ENCODE measurements around the gene TUBA4B. TPM values are rescaled to one million over a fixed set of nuclear protein-coding genes. Genes with fewer than 3 reads are reported as not detected.

TUBA4B gene
- total and polyA plus RNA-seq, 2 of the 4 experiments (the other 2 are of a cell fraction), result not detected

DNA sequence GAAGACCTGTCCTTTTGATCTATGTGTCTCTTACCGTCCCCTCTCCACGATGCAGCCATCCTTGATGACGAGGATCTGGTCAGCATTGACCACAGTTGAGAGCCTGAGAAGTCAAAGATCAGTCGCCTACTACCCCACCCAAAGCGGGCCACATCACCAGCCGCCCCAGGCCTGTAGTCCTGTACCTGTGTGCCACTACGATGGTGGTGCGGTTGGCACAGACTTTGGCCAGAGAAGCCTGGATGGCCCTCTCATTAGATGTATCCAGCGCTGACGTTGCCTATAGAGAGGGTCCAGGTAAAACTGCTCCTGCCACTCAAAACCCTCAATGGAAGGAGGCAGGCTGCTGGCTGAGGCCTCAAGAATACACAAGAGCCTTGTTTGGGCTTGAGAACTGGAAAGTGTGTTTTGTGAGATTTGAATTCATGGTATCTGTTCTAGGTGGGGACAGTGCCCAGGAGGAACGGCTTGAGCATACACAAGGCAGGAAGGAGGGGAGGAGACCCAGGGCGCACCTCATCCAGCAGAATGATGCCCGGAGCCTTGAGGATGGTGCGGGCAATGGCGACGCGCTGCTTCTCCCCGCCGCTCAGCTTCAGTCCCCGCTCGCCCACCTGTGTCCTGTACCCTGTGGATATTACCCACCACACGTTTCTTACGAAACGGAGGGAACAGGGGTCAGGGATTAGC, 42.7 kb upstream of the TUBA4B start:
- Histone ChIP-seq H3K79me1 (ENCODE audit: low read depth in 1 of 2, low read length in 2 of 2) (peaks cover 5 to 29% of the 10 kb centered on the region in 2 experiments; a peak in 3 of 4 replicates), H2AFZ (replicated peaks; ENCODE audit: low read length, poor library complexity) (no peak overlapping the region), H2AK5ac (ENCODE audit: low read depth, low read length) (no peak overlapping the region), H2BK120ac (ENCODE audit: low read depth, low read length) (no peak overlapping the region), H4K91ac (ENCODE audit: insufficient read depth, low read depth, low read length) (no peak overlapping the region), H3K23ac (ENCODE audit: low read depth, low read length) (no peak overlapping the region), H3K14ac (replicated peaks; ENCODE audit: low read depth, low read length) (no peak overlapping the region), H3K4me2 (ENCODE audit: low read depth, low read length) (no peak overlapping the region), H3K27ac (ENCODE audit: insufficient read depth, low read length) (no peak overlapping the region), H3K9ac (ENCODE audit: low read depth, low read length) (no peak overlapping the region), H3K9me3 (ENCODE audit: control insufficient read depth, insufficient read depth, low read length) (no peaks in the 10 kb centered on the region), H2BK5ac (ENCODE audit: low read depth, low read length, poor library complexity, severe bottlenecking) (no peak overlapping the region), H3K9me1 (ENCODE audit: insufficient read depth, low read length) (peaks cover 8% of the 10 kb centered on the region; the same call in 1 of the 2 replicates), H3K4me1 (ENCODE audit: control insufficient read depth, insufficient read depth, low read length) (peaks cover 16% of the 10 kb centered on the region), H3K56ac (ENCODE audit: extremely low read depth, insufficient read depth, low read length) (no peak overlapping the region), H3K4me3 (ENCODE audit: insufficient read depth, low read depth, low read length) (no peak overlapping the region), H3K36me3 (ENCODE audit: control insufficient read depth, insufficient read depth, low read length) (peaks cover 54% of the 10 kb centered on the region), H4K8ac (ENCODE audit: low read depth in 2 of 2, low read length in 2 of 2) (no peak overlapping the region), H4K5ac (ENCODE audit: low read depth, low read length) (no peak overlapping the region), H2BK20ac (ENCODE audit: low read depth, low read length) (no peak overlapping the region), H3K27me3 (ENCODE audit: control insufficient read depth, insufficient read depth, low read length) (no peaks in the 10 kb centered on the region), H2BK15ac (ENCODE audit: low read depth, low read length) (no peak overlapping the region), H2AK9ac (replicated peaks; ENCODE audit: low read depth, low read length, poor library complexity) (peak overlapping the region; percentile 47), H4K20me1 (ENCODE audit: insufficient read depth, low read length) (peaks cover 13% of the 10 kb centered on the region), H3K18ac (ENCODE audit: low read depth, low read length) (no peak overlapping the region), H3K4ac (ENCODE audit: low read depth, low read length) (no peak overlapping the region)
- dilution Hi-C loops (cut with HindIII; ENCODE audit: low sequenced_read_pairs, unreplicated experiment) (no loop called here), intact Hi-C loops (cut with micrococcal nuclease) (no loop called here), in situ Hi-C loops (cut with MboI; ENCODE audit: low sequenced_read_pairs) (no loop called here)
- no TSS peak for BruUV-seq (replicated peaks)
- WGBS, 2 experiments (ENCODE audit: extremely low coverage in 2 of 2, insufficient read length in 1 of 2), result 100% methylated on average over 6 of the region's 24 CpGs; no CpG with 5 or more reads in 1 of the 2 experiments
- DNase-seq, result no peak
- no peak for ATAC-seq (ENCODE audit: low read depth)
- TF ChIP-seq NFE2L2 (IDR thresholded peaks at IDR 0.05; ENCODE audit: low read depth, low read length) (no peak), RFX5 (IDR thresholded peaks at IDR 0.05; ENCODE audit: low read depth, low read length) (no peak)
- ChIA-PET POLR2A (ENCODE audit: unreplicated experiment) (no interaction called here), CTCF (no interaction called here)
